IMR-90 (cell line): ENCODE measurements around the gene NPAS3. TPM values are rescaled to one million over a fixed set of nuclear protein-coding genes. Genes with fewer than 3 reads are reported as not detected.

Experiments
- ATAC-seq: fragments of 200-7000 bp; cut with Tn5 transposase; 2 replicates; pipeline ENCODE4 v1.9.1; 2020; ENCODE audit warnings: low read depth, mild to moderate bottlenecking, moderate library complexity
- BruUV-seq: library from RNA; stranded (reverse); fragments of 400-500 nt; replicated peaks from 2 replicates; lab custom pipeline; 2021; lab: Mats Ljungman, UMichigan
- CTCF ChIA-PET: fragments of 300-600 bp; formaldehyde crosslinking; extraction: SDS; loops from one replicate; lab custom pipeline; 2021; ENCODE audit warnings: antibody characterized with exemption; lab: Yijun Ruan, JAX
- POLR2A ChIA-PET: fragments of 300-600 bp; sonication (Branson Sonifier 250); formaldehyde crosslinking; loops from one replicate; lab custom pipeline; 2022; ENCODE audit warnings: antibody characterized with exemption; ENCODE audit not compliant: unreplicated experiment; lab: Charles Lee
- DNase-seq: peaks from one replicate; pipeline ENCODE4 v3.0.0; 2013
- H2AFZ ChIP-seq: replicated peaks from 2 replicates; pipeline ENCODE3; 2013; ENCODE audit warnings: low read length, mild to moderate bottlenecking; ENCODE audit not compliant: poor library complexity
- H2AK5ac ChIP-seq: 2 replicates; pipeline ENCODE4 v1.6.1; 2013; ENCODE audit warnings: low read depth, low read length, inconsistent platforms
- H2AK9ac ChIP-seq: replicated peaks from 2 replicates; pipeline ENCODE3; 2013; ENCODE audit warnings: mild to moderate bottlenecking, low read depth, low read length, moderate library complexity; ENCODE audit not compliant: poor library complexity
- H2BK120ac ChIP-seq: 2 replicates; pipeline ENCODE4 v1.6.1; 2013; ENCODE audit warnings: low read depth, low read length, inconsistent platforms
- H2BK15ac ChIP-seq: 3 replicates; pipeline ENCODE4 v1.6.1; 2013; ENCODE audit warnings: low read depth, low read length, inconsistent platforms
- H2BK20ac ChIP-seq: 2 replicates; pipeline ENCODE4 v1.6.1; 2013; ENCODE audit warnings: low read depth, mild to moderate bottlenecking, inconsistent platforms, low read length, moderate library complexity
- H2BK5ac ChIP-seq: 2 replicates; pipeline ENCODE4 v1.6.1; 2013; ENCODE audit warnings: mild to moderate bottlenecking, low read depth, low read length, inconsistent platforms; ENCODE audit not compliant: poor library complexity, severe bottlenecking
- H3K14ac ChIP-seq: replicated peaks from 2 replicates; pipeline ENCODE4 v1.6.1; 2013; ENCODE audit warnings: low read depth, low read length, inconsistent platforms
- H3K18ac ChIP-seq: 2 replicates; pipeline ENCODE4 v1.6.1; 2013; ENCODE audit warnings: low read depth, low read length, control low read depth
- H3K23ac ChIP-seq: 2 replicates; pipeline ENCODE4 v1.6.1; 2013; ENCODE audit warnings: low read depth, low read length, inconsistent platforms
- H3K27ac ChIP-seq: 2 replicates; pipeline ENCODE4 v1.5.1; 2013; ENCODE audit warnings: mild to moderate bottlenecking, control low read depth, low read length; ENCODE audit not compliant: insufficient read depth
- H3K27me3 ChIP-seq: 2 replicates; pipeline ENCODE4 v1.6.1; 2013; ENCODE audit warnings: low read length; ENCODE audit not compliant: control insufficient read depth, insufficient read depth
- H3K36me3 ChIP-seq: 2 replicates; pipeline ENCODE4 v1.6.1; 2013; ENCODE audit warnings: low read length, mixed read lengths; ENCODE audit not compliant: control insufficient read depth, insufficient read depth
- H3K4ac ChIP-seq: 2 replicates; pipeline ENCODE4 v1.6.1; 2013; ENCODE audit warnings: low read depth, low read length, inconsistent platforms
- H3K4me1 ChIP-seq: 2 replicates; pipeline ENCODE4 v1.6.1; 2013; ENCODE audit warnings: low read length, mixed read lengths; ENCODE audit not compliant: control insufficient read depth, insufficient read depth
- H3K4me2 ChIP-seq: 2 replicates; pipeline ENCODE4 v1.6.1; 2013; ENCODE audit warnings: low read depth, mild to moderate bottlenecking, control low read depth, low read length, moderate library complexity
- H3K4me3 ChIP-seq: 2 replicates; pipeline ENCODE4 v1.5.1; 2013; ENCODE audit warnings: low read depth, mild to moderate bottlenecking, control low read depth, low read length, moderate library complexity; ENCODE audit not compliant: insufficient read depth
- H3K56ac ChIP-seq: 2 replicates; pipeline ENCODE4 v1.6.1; 2013; ENCODE audit warnings: low read length, inconsistent platforms; ENCODE audit not compliant: insufficient read depth; ENCODE audit errors: extremely low read depth
- H3K79me1 ChIP-seq, 2 experiments: 2 replicates each; pipeline ENCODE4 v1.6.1; 2013; ENCODE audit warnings: low read length in 2 of 2, inconsistent platforms in 1 of 2, low read depth in 1 of 2
- H3K9ac ChIP-seq: 2 replicates; pipeline ENCODE4 v1.6.1; 2013; ENCODE audit warnings: low read depth, low read length, control low read depth
- H3K9me1 ChIP-seq: 2 replicates; pipeline ENCODE4 v1.6.1; 2013; ENCODE audit warnings: low read length, inconsistent platforms; ENCODE audit not compliant: insufficient read depth
- H3K9me3 ChIP-seq: 2 replicates; pipeline ENCODE4 v1.6.1; 2013; ENCODE audit warnings: low read length; ENCODE audit not compliant: control insufficient read depth, insufficient read depth
- H4K20me1 ChIP-seq: 2 replicates; pipeline ENCODE4 v1.6.1; 2013; ENCODE audit warnings: low read length, inconsistent platforms; ENCODE audit not compliant: insufficient read depth
- H4K5ac ChIP-seq: 2 replicates; pipeline ENCODE4 v1.6.1; 2013; ENCODE audit warnings: mild to moderate bottlenecking, low read depth, low read length, control low read depth
- H4K8ac ChIP-seq, 2 experiments: 2 replicates each; pipeline ENCODE4 v1.6.1; 2013; ENCODE audit warnings: low read depth in 2 of 2, low read length in 2 of 2, control low read depth in 1 of 2, inconsistent platforms in 1 of 2
- H4K91ac ChIP-seq: 2 replicates; pipeline ENCODE4 v1.6.1; 2013; ENCODE audit warnings: low read depth, low read length, inconsistent platforms; ENCODE audit not compliant: insufficient read depth
- BHLHE40 ChIP-seq: fragments of 150-350 bp; IDR thresholded peaks from 2 replicates; pipeline ENCODE4 v1.6.1; 2016; ENCODE audit warnings: mild to moderate bottlenecking, low read depth, low read length
- CEBPB ChIP-seq: IDR thresholded peaks from 2 replicates; pipeline ENCODE4 v1.6.1; 2012; ENCODE audit warnings: low read depth, low read length, improper control_type of control experiment
- MAFK ChIP-seq: IDR thresholded peaks from 2 replicates; pipeline ENCODE4 v1.6.1; 2012; ENCODE audit warnings: low read depth, low read length, improper control_type of control experiment
- MXI1 ChIP-seq: IDR thresholded peaks from 2 replicates; pipeline ENCODE4 v1.6.1; 2012; ENCODE audit warnings: low read depth, mild to moderate bottlenecking, low read length, moderate library complexity, borderline replicate concordance
- NFE2L2 ChIP-seq: fragments of 150-350 bp; IDR thresholded peaks from 2 replicates; pipeline ENCODE4 v1.6.1; 2016; ENCODE audit warnings: low read depth, mild to moderate bottlenecking, low read length
- POLR2A ChIP-seq: IDR thresholded peaks from 2 replicates; pipeline ENCODE4 v1.6.1; 2012; ENCODE audit warnings: mild to moderate bottlenecking, low read depth, low read length
- RAD21 ChIP-seq: IDR thresholded peaks from 2 replicates; pipeline ENCODE4 v1.6.1; 2012; ENCODE audit warnings: low read length, improper control_type of control experiment
- RFX5 ChIP-seq: IDR thresholded peaks from 2 replicates; pipeline ENCODE4 v1.8.0; 2012; ENCODE audit warnings: low read depth, mild to moderate bottlenecking, low read length, moderate library complexity
- WGBS, 2 experiments: methylation state at CpG; one replicate each; pipeline versions ENCODE4 v1.1.5 to v1.1.7; 2013; ENCODE audit warnings: missing lambda C conversion rate in 2 of 2; ENCODE audit not compliant: insufficient read length in 1 of 2; ENCODE audit errors: extremely low coverage in 2 of 2; 5-methylcytosine and 5-hydroxymethylcytosine counted together
- dilution Hi-C: fragments of 300-500 bp; cut with HindIII; formaldehyde crosslinking; loops from one replicate; pipeline ENCODE4 v1.14.3; 2018; ENCODE audit warnings: low sequenced_read_pairs; ENCODE audit not compliant: unreplicated experiment
- in situ Hi-C: fragments of 300-500 bp; cut with MboI; formaldehyde crosslinking; loops from 3 replicates; pipeline ENCODE4 v1.14.3; 2019; ENCODE audit warnings: low sequenced_read_pairs, inconsistent platforms, mixed read lengths
- intact Hi-C: fragments of 100-400 bp; cut with micrococcal nuclease; formaldehyde crosslinking; loops from 2 replicates; pipeline ENCODE4 v1.10.0; 2022
- polyA plus RNA-seq, 3 experiments: library from polyadenylated mRNA; depleted of rRNA; stranded (reverse); fragments of >200 nt; gene quantifications; 2 replicates each; pipeline ENCODE4 v1.2.3, GENCODE V29; 2012; ENCODE audit warnings: low replicate concordance in 1 of 3
- total RNA-seq: library from RNA; depleted of rRNA; stranded (reverse); fragments of >200 nt; gene quantifications from 2 replicates; pipeline ENCODE4 v1.2.3, GENCODE V29; 2012

Gene NPAS3
- total and polyA plus RNA-seq, 2 of the 4 experiments (the other 2 are of a cell fraction), result not detected

DNA sequence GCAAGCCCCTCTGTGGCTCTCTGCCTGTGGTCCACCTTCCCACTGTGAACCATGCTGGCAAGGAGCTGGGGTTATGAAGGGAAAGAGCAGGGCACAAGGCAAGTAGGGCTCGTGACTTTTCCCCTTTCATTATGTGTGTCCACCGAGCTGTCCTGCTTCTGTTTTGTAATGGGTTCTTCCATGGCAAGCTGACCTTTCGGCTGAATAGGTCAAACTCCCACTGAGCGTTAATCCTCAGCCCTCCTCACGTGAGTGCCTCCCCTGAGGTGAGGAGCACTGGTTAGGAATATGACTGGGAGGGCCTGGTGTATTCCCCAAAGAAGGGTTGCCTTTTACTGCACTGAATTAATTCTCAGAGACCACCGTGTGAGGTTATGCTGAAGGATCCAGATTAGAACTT is 424.3 kb downstream of the NPAS3 start:
- no peak overlapping the region for H2AK5ac ChIP-seq
- no TSS peak for BruUV-seq

More for the DNA sequence above, 424.3 kb downstream of the NPAS3 start:
- no peak overlapping the region for H3K27ac ChIP-seq
- ATAC-seq (no peak), DNase-seq (no peak)
- intact Hi-C loops (no loop called here), in situ Hi-C loops (no loop called here), dilution Hi-C loops (no loop called here)
- H4K20me1 ChIP-seq, result no peaks in the 10 kb centered on the region
- H2AK9ac ChIP-seq, result no peak overlapping the region
- no peak overlapping the region for H4K8ac ChIP-seq
- no peak overlapping the region for H3K56ac ChIP-seq
- CTCF ChIA-PET, result no interaction called here
- TF ChIP-seq MXI1 (no peak), BHLHE40 (no peak), CEBPB (no peak), RAD21 (no peak), NFE2L2 (no peak), RFX5 (no peak), MAFK (no peak), POLR2A (no peak)
- H3K14ac ChIP-seq, result no peak overlapping the region
- no peak overlapping the region for H2BK5ac ChIP-seq
- no peak overlapping the region for H2BK120ac ChIP-seq
- no peak overlapping the region for H3K4me3 ChIP-seq
- H2BK15ac ChIP-seq, result no peak overlapping the region
- H4K91ac ChIP-seq, result no peak overlapping the region
- no peak overlapping the region for H3K9ac ChIP-seq
- H3K36me3 ChIP-seq, result no peaks in the 10 kb centered on the region
- no peak overlapping the region for H2BK20ac ChIP-seq
- H3K18ac ChIP-seq, result no peak overlapping the region
- H3K9me3 ChIP-seq, result no peaks in the 10 kb centered on the region
- H3K23ac ChIP-seq, result no peak overlapping the region
- H3K9me1 ChIP-seq, result no peaks in the 10 kb centered on the region
- no peaks in the 10 kb centered on the region for H3K79me1 ChIP-seq
- no peaks in the 10 kb centered on the region for H3K27me3 ChIP-seq
- WGBS, 2 experiments, result no CpG with 5 or more reads among the region's 6 CpGs
- H4K5ac ChIP-seq, result no peak overlapping the region
- POLR2A ChIA-PET, result no interaction called here
- no peak overlapping the region for H2AFZ ChIP-seq
- H3K4me1 ChIP-seq, result no peaks in the 10 kb centered on the region
- no peak overlapping the region for H3K4me2 ChIP-seq
- H3K4ac ChIP-seq, result no peak overlapping the region
